NCI-H2227 (cell line): ENCODE results near the gene B3GNT2.
"Not testable (repeated sequence)": the region's sequence is repeated elsewhere in the genome, so short reads cannot be mapped to it uniquely, and the experiment has no call there.

Experiments
- DNase-seq: peaks from one replicate; lab custom pipeline; 2025; ENCODE audit not compliant: unreplicated experiment; lab: John Stamatoyannopoulos, UW

Gene B3GNT2

DNA sequence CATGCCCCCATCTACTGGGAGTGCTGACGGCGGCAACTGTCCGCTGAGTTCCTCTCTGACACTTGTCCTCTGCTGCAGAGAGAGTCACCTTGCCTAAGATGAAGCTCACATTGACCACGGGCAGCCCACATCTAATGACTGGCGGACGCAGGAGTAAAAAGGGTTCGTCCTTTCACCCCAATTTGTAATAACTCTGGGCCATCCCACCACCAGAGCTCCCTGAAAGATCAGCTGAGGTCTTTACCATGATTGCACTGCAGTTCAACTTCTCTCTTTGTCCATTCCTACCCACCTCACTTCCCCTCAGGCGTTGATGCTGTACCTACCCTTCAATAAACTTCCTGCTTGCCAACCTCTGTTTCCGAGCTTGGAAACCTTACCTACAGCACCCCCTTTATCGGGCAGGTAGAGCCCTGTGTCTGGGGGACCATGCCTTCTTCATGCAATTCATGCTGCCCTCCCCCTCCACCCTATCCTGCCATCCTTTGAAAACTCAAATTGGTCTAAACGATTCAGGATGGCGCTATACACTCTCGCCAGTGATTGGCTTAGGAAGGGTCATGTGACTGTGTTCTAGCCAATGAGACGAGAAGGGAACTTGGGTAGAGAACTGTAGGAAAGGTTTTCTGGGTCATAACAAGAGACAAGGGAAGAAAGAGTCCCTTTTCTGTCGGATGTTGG is 10.3 kb upstream of the B3GNT2 start:
- DNase-seq, result no peak

DNA sequence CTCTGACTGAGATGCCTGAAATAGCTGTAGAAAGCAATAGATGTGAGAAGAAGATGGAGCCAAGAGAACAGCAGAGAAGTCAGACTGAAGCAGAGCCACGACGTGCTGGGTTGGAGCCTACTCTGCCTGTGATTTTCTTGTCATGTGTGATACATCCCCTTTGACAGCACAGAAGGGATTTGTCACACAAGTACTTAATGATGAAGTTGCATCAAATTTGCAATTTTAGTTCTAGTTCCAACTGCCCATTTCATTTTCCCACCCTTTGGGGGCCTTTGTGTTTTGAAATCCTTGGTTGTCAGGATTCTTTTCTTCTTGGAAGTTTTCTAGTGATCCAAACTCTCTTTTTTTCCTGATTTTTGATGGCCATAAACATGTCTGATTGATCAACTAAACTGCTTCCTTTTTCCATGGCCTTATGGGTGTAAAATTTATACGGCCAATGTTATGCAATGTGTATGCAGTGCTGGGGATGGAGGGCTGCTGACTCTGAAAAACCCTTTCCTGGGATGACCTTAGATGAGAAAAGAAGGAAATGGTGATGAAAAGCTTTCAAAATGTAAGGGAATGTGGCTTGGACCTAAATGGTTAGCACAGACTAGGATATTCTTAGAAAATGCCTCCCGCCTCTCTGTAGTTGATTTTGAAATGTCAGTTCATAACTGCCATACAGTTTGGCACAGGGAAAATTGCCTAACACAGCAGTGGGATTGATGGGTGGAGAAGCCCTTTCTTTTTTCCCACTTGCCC is 9.6 kb upstream of the B3GNT2 start:
- no peak for DNase-seq

DNA sequence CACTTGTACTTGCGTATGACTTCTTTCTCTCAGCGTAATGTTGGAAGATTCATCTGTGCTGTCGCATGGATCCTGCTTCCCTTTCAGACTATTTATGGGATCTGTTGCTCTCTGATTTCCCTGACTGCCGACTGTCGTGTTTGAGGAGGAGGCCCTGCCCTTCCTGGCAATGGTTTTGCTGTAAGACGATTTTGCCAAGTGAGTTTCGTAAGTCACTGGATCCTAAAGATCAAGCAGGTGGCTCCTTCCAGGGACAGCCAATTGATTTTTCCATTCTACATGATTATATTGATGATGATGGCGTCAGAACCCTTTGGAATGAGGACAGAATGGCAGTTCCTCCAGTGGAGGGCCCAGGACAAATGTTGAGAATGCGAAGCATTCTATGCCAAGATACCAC is 8.7 kb upstream of the B3GNT2 start:
- DNase-seq, result no peak

DNA sequence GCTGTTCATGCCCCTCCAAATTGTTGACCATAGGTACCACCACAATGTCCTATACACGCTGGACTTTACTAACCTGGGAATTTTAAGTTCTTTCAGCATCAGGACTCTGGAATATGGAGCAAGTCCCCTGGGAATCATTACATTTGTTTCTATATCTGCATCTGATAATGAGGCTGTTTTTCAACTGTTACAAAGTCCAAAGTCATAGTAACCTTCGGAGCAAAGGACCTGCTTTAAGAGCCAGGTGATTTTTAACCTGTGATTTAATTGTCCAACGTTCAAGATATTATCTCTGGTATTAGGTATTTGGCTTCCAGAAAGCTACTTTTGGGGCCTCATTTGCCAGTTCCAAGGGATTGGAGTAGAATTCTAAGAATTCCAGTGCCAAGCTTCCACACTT is 7.5 kb upstream of the B3GNT2 start:
- no peak for DNase-seq

DNA sequence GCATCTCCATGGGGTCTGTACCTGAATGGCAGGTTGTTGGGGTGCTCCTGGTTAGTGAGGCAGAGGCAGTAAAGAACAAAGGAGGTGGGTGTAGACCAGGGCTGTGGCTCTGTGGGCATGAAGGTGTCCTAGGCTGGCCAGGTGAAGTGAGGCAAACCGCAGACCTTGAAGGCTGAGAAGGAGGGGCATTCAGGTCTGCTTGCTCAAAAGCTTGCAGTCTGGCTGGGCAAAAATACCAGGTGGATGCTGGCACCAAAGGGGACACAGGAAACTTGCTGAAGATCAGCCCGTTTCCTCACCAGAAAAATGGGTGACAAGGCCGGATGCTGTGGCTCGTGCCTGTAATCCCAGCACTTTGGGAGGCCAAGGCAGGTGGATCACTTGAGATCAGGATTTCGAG is 6.7 kb upstream of the B3GNT2 start:
- DNase-seq, result no peak

DNA sequence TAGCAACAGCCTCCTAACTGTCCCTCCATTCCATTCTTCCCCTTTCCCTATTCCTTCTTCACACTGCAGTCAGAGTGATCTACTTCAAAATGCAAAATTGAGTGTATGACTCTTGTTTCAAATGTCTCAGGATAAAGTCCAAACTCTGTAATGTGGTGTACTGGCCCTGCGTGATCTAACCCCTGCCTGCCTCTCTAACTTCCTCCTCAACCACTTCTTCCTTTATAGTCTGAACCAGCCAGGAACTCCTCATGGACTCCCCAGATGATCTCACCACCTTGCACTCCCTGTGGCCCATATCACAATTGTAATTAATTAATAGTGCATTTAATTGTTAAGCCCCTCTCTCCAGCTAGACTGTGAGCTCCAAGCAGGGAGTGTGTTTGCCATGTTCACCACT is 3.1 kb upstream of the B3GNT2 start:
- no peak for DNase-seq

DNA sequence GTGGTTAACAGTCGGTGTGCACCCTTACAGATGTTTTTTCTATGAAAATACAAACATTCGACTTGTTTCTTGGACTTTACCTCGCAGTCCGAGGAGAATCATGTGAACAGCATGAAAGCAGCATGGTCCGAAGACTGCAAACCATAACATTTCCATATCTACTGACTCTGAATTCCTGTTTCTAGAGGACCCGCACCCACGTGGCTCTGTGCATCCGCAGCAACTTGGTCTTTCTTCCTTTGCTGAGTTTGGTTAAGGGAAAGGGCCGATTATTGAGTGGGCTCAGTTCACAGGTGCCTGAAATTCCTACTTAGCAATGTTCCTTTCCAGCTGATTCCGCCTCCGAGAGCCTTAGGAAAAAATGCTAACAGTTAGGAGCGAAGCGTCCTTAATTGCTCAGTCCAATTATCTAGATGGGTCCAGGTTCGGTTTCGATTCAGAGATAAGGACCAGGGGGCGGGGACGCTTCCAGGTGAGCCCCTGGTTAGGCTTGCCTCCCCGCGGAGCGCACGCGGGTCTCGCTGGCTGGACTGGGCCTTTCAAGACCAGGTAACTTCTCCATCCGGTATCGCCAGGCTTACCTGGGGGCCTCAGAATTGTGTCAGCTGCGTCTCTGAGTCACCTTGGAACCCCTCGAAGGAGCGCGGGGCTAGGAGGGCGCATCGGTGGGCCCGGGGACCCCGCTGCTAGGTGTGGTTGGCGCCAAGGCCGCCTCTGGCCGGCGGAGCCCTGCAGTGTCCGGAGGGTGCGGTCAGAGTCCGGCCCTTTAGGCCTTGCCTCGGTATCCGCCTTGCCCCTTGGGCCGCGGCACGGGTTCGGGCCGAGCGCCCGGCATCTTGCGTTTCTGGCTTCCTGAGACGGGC is 1.1 kb upstream of the B3GNT2 start:
- DNase-seq, result no peak

DNA sequence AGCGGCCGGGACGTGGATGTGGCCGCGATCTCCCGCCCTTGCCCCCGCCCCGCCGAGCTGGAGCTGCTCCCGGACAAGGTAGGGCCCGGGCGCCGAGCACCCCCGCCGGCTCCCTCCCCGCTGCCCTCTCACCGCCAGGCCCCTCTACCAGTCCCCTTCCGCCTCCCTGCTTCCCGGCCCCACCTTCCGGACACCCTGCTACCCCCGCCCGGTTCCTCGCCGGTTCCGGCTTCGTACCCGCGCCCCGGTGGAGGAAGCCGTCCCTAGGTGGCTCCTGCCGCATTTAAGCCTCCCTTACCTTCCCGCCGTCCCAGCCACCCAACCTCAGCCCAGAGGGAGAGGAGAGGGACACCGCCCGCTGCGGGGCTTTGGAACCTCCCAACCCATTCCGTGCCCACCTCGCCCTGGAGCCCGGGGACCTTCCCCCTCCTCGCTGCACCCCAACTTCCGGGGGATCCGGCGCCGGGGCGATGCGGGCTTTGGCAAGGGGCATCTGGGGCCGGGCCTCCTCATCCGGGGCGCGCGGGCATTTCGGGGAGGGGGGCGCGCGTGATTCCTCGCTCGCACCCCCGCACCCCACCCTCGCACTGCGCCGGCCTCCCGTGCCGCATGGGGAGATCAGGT is 475 bp downstream of the B3GNT2 start:
- peak; percentile 68 for DNase-seq

DNA sequence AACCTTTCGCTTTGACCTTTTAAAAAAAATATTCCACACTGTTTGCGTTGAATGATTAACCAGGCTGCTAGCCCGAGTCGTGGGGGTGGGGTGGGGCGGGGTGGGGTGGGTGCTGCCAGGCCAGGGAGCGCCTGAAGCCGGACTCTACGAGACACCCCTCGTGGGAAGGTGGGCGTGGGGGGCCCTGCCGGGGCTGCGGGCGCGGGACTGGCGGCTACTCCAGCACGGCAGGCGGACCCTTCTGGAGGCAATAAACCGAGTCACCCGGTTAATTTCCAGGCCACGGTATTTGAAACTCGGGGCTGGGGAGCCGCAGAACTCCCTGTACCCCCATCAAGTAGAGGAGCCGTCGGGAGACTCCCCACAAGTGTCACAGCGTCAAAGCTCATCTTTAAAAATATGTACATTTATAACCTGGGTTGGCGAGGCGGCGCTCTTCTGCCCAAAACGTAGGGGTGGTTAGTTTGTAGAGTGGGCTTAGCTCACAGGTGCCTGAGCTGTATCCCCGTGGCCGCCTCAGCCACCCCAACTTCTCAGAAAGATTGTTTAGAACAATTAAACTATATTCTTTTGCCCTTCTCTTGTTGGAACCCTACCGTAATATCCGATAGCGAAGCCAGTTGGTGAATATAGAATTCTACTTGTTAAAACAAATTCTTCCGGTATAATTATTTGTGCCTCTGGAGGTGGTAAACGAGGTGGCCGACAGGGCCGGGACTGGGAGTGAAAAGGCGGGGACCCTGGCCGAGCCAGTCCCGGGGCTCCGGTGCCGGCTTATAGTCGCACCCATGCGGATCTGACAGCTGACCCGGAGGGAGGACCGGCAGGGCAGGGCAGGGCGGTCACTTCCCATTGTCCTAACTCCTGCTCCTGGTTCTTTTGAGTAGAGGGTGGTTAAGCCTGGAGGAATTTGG is 1.4 kb downstream of the B3GNT2 start:
- DNase-seq, result peak; percentile 15

DNA sequence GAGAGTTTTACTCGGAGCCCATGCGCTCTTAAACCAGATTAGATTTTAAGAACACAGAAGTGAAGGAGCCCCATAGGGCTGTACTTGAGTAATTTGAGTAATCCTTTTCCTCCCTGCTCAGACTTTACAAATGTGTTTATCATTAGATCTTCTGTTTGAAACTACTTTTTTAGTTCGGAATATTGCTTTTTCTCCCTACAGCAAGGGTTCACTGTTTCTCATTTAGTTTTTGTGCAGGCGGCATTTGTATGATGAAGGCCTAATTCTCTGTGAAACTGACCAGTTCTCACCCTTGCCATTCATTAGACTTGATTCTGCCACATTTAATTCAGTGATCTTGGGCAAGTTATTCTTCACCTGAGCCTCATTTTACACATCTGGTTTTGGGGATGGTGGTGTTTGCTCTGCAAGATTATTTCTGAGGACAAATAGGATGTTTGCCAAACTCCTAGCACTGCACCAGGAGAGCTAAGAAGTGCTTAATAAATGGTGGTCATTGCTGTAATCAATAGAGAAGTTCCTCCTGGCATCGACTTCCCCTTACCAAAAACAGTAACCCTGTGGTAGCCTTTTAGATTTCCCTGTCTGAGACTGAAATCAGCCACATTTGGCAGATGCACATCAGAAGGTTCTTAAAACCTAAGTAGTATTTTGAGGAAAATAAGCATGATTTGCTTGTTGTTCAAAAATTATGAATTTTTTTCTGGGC is 2.2 kb downstream of the B3GNT2 start:
- no peak for DNase-seq

DNA sequence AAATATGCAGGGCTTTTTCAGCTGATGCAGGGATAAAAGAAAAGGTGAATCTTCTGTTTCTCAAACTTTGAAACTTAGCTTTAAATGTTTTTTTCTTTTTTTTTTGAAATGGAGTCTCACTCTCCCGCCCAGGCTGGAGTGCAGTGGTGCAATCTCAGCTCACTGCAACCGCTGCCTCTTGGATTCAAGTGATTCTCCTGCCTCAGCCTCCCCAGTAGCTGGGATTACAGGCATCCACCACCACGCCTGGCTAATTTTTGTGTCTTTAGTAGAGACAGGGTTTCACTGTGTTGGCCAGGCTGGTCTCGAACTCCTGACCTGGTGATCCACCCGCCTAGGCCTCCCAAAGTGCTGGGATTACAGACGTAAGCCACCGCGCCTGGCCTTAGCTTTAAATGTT is 2.9 kb downstream of the B3GNT2 start:
- DNase-seq, result not testable (repeated sequence)

DNA sequence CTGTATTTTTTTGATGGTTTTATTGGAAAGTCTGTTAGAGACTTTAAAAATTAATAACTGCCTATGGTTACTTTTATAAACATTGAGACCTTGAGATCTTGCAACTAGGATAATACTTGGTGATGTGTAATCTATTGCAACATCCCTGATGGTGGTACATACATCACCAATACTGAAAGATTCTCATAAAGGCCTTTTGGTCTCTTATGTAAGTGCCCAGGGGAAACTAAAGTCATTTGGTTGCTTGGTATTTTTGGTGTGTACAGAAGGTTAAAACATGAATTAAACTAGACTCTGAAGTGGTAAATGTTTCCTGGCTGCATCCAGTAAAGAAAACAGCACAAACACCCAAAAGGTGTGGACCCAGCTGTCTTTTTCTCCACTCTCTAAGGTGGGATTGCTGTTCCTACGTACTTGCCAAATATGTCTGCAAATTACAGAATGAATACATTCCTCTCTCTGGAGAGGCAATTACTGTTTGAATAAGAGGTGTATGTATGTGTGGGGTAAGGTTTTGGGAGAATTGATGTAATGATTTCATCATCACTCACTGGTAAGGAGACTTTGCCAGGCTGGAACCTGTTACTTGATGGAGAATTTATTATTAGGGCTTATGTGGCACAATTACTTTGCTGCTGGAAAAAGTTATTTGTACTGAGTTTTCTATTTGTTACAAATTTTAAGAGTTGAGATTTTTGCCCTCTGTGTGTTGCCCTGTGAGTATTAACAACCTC is 3.6 kb downstream of the B3GNT2 start:
- no peak for DNase-seq

DNA sequence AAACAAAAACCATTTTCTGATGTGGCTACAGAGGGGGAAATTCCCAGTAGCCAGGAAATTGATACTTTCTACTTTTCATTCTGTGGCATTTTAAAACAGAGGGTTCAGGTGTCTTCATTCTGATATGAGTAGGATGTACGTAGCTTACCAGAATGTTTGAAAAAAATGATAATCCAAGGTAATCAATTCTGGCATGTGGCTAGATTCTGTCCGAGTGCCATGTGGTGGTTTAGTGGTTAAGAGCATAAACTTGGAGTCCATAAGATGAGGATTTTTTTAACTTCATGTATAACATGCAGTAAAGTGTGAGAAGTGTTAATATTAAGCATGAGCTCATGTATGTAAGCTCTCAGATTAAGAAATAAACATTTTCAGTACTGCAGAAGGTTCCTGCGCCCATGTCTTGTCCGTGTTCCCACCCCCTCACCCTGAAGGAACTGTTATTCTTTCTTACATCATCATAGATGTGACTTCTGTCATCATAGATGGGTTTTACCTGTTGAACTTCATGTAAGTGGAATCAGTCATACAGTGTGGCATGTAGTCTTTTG is 4.5 kb downstream of the B3GNT2 start:
- DNase-seq, result no peak

DNA sequence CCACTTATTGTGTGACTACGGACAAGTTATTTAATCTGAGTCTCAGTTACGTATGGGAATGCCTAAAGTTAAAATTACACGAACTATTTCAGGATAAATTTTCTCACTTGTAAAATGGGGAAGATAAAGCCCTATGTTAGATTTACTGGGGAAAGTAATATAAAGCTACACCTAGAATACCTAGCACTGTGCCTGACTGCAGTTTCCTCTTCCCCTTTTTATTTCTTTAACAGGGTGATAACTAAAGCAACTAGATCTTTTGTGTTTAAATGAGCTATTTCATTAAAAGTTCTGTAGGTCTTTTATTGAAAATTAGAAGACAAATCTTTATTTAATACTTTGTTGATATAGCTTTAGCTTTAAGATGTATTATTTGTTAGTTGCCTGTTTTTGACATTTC is 5.0 kb downstream of the B3GNT2 start:
- no peak for DNase-seq

DNA sequence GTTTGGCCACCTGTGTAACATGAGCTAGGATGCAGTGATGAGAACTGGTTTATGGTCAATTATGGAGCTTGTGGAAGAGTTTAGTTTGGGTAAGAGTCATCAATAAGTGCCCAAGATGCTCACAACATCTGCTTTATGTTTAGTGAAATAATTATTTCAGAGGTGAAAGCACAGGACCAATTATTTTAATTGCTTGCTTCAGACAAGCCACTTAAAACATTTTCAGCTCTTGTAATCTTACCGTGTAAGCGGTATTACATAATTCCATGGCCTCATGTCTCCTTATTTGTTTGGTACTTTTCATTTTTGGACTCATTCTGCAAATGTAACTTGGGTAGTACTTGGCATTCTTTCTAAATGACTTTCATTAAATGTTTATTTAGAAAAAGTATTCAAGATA is 5.4 kb downstream of the B3GNT2 start:
- peak; percentile 23 for DNase-seq

DNA sequence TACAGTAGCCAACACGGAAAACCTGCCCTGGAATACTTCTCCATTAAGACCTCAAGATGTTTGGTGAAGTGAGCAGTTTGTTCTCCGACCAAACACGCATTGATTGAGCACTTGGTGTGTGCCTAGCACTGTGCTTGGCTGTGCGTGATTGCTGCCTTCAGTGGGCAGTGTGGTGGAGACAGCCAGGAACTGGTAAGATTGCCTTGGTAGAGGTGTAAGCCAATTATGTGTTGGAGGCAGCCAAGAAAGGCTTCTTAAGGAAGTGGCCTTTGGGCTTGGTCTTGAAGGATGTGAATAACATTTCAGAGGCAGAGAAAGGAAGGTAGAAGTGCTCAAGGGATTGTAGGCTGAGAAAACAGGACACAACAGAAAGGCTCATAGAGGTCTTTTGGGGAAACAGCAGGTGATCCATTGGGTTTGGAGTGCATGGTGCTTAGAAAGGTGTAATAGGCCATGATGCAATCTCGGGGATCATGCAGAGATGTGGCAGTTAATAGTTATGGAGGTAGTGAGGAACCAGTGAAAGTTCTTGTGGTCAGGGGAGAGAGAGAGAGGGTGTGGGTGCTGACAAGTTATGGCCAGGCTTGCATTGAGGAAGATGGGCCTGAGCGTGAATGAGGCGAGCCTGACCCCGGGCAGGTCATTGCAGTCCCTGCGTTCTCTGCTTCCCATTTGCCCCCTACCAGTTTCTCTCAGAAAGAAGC is 6.3 kb downstream of the B3GNT2 start:
- DNase-seq, result no peak

DNA sequence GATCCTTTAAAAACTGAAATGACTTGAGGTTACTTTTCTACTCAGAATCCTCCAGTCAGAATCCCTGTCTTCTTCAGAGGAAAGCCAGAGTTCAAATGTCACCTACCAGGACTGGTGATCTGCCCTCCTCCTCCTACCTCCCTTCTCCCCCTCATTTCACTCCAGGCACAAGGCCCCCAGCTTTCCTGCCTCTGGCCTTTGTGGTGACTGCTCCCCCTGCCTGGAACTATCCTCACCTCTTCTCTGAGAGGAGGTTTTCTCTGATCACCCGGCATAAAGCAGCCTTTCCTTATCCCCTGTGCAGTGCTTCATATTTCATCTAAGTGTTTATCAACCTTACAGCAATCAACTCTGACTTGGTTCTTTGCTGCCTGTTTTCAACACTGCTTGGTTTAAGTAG is 6.8 kb downstream of the B3GNT2 start:
- DNase-seq, result no peak

DNA sequence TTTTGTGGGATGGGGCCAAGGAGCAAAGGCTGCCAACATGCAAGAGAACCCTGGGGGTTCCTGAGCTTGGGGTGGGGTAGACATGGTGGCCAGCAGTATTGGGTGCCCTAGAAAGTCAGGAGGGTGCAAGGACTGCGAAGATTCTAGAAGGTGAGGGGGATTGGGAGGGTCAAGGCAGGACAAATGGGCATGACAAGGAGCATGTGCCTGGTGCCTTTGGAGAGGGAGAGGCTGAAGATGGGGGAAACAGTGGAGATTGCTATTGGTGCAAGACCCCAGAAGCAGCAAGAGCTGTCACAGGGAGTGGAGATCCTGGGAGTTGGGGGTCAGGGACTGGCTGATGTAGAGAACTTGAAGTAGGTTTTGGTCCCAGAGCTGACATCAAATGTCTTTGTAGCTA is 7.5 kb downstream of the B3GNT2 start:
- no peak for DNase-seq
